ENCODE data around the gene WDFY4.

Gene WDFY4

DNA sequence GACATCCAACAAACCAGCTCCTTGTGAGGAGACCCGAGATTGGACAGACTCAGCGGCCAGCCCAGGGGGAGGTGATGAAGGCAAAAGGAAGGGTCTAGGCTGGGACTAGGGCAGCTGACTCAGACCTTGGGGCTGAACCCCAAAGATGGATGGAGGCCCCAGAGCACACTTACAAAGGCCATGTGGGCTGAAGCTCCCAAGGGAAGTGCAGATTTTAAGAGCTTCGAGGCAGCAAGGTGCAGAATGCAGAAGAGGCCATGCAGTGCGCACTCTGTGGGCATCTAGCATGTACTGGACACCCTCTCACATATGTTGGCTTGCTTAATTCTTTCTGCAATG is 11.8 kb downstream of the WDFY4 start:
- TF ChIP-seq, protein P1, sequence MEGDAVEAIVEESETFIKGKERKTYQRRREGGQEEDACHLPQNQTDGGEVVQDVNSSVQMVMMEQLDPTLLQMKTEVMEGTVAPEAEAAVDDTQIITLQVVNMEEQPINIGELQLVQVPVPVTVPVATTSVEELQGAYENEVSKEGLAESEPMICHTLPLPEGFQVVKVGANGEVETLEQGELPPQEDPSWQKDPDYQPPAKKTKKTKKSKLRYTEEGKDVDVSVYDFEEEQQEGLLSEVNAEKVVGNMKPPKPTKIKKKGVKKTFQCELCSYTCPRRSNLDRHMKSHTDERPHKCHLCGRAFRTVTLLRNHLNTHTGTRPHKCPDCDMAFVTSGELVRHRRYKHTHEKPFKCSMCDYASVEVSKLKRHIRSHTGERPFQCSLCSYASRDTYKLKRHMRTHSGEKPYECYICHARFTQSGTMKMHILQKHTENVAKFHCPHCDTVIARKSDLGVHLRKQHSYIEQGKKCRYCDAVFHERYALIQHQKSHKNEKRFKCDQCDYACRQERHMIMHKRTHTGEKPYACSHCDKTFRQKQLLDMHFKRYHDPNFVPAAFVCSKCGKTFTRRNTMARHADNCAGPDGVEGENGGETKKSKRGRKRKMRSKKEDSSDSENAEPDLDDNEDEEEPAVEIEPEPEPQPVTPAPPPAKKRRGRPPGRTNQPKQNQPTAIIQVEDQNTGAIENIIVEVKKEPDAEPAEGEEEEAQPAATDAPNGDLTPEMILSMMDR (conservative IDR thresholded peaks at IDR 0.05; ENCODE audit: control insufficient read depth, insufficient read depth, low read depth, low read length): no peak
- DNase-seq (ENCODE audit: low read depth): no peak
- no peak overlapping the region for H3K4me3 ChIP-seq (ENCODE audit: control insufficient read depth, low read depth, low read length)

DNA sequence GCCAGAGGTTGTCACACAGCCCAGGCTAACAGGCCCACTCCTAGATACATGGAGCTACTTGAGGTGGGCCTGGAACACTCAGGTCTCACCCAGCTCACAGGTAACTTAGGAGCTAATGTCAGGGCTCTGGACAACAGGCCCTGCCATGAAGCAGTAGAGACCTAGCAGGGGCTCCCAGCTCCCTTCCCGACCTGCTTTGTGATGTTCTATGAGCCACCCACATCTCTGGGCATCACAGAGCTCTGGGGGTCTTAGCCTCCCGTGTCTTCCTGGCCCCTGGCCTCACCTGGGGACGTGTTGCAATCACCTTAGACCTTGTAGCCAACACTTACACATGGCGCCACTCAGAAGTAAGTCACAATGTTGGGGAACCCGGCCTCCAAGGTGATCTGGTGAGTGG is 12.4 kb downstream of the WDFY4 start:
- DNase-seq (ENCODE audit: low read depth): no peak
- TF ChIP-seq, protein P1 (conservative IDR thresholded peaks at IDR 0.05; ENCODE audit: control insufficient read depth, insufficient read depth, low read depth, low read length): no peak
- H3K4me3 ChIP-seq (ENCODE audit: control insufficient read depth, low read depth, low read length): no peak overlapping the region

DNA sequence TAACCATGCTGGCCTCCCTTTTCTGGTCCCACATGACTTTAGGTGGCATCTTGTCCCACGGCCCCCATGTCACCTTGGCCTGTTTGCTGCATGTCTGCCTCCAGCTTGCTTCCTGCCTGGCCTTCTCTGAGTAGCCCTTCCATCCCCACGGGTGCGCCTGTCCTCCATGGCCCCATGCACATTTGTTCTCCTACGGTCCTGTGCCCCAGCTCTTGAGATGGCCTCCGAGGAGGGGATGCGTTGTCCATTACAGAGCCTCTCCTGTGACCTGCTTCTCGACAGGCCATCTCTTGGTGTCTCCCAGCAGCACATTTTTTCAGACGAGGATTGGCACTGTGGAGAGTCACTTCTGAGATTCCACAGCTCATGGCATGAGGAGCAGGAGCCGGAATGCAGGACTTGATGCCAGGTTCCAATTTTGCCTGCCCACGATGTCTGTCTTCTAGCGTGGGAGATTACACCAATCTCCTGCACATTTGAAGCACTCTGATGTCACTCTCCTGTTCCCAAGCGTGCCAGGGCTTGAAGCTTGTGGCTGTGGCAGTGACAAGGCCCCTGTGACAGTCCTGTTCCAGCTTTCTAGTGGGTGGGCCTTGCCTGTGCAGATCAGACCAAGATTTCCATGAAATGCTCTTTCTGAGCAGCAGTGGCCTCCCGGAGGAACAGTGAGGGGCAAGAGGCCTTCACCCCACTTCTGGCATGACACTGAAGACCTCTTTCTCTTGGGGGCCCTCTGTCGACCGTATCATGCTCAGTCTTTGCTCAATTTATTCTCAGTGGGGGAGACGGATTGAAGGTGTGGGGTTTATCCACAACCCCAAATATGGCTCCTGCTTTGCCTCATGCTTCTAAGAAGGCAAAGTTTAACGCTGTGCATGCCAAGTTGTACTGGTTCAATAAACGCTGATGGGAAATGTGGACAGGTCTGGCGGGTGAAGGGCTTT is 13.4 kb downstream of the WDFY4 start:
- TF ChIP-seq, protein P1 (conservative IDR thresholded peaks at IDR 0.05; ENCODE audit: control insufficient read depth, insufficient read depth, low read depth, low read length): no peak
- H3K4me3 ChIP-seq (ENCODE audit: control insufficient read depth, low read depth, low read length): no peak overlapping the region
- DNase-seq (ENCODE audit: low read depth): no peak

DNA sequence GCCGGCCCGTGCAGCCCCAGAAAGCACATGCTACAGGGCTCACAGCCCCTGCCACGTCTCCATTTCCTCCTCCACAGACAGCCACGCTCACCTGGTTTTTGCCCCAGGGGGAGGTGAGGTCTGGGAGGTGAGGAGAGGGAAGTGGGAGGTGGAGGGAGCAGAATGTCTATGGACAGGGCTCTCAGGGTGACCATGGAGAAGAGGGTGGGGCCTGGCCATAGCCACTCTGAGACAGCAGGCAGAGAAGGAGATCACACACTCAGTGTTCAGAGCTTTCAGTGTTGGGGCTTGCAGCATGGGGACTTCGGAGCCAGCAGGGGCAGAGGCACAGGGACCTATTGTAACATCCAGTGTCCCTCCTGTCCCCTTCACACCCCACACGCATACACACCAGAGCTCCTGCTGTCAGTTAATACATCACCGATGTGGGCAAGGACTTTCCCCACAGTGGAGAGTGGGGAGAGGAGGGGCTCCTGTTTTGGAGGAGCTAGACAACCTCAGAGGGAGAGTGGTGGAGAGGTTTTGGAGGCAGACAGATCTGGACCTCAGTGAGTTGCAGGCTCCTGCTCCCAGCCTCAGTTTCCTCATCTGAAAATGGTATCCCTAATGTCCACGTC is 14.4 kb downstream of the WDFY4 start:
- no peak overlapping the region for H3K4me3 ChIP-seq (ENCODE audit: control insufficient read depth, low read depth, low read length)
- TF ChIP-seq, protein P1 (conservative IDR thresholded peaks at IDR 0.05; ENCODE audit: control insufficient read depth, insufficient read depth, low read depth, low read length): no peak
- DNase-seq (ENCODE audit: low read depth): no peak

DNA sequence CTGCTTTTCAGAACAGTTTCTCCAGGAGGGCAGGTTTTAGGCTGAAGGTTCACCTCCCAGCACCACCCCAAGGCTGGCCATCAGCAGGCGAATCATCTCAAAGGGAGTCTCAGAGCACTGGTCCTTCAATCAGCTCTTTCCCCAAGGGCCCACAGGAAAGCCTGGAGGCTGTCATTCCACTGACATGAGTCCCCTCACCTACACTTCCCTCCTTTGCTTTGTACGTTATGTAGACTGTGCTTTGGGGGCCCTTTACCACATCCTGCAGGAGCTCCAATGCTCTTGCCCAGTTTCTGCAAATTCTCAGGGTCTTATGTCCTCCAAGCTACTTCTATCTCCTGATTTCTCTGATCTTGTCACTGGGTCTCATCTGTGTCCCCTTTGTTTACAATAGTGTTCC is 15.4 kb downstream of the WDFY4 start:
- no peak for DNase-seq (ENCODE audit: low read depth)
- no peak overlapping the region for H3K4me3 ChIP-seq (ENCODE audit: control insufficient read depth, low read depth, low read length)
- TF ChIP-seq, protein P1 (conservative IDR thresholded peaks at IDR 0.05; ENCODE audit: control insufficient read depth, insufficient read depth, low read depth, low read length): no peak

DNA sequence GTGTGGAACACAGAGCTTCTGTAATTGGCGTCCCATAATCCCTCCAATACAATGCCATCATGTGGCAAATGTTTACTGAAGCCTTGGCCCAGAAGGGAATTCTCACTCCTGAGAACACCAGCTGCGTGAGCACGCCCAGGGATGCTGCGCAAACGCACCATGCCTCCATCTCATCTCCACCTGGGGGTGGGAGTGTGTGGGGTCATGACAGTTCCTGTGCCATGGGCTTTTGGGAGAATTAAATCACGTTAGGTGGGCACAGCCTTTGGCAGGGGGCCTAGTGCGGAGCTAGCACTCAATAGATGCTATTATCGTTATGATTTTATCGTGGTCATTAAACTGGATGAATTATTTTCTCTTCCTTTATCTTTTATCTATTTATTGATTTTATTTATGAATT is 15.8 kb downstream of the WDFY4 start:
- TF ChIP-seq, protein P1 (conservative IDR thresholded peaks at IDR 0.05; ENCODE audit: control insufficient read depth, insufficient read depth, low read depth, low read length): no peak
- no peak overlapping the region for H3K4me3 ChIP-seq (ENCODE audit: control insufficient read depth, low read depth, low read length)
- DNase-seq (ENCODE audit: low read depth): no peak

Data from fibroblast of mammary gland (primary cell).